ENCODE results near the gene SF3B5.
"Not testable (repeated sequence)": the region's sequence is repeated elsewhere in the genome, so short reads cannot be mapped to it uniquely, and the experiment has no call there.

SF3B5 gene

DNA sequence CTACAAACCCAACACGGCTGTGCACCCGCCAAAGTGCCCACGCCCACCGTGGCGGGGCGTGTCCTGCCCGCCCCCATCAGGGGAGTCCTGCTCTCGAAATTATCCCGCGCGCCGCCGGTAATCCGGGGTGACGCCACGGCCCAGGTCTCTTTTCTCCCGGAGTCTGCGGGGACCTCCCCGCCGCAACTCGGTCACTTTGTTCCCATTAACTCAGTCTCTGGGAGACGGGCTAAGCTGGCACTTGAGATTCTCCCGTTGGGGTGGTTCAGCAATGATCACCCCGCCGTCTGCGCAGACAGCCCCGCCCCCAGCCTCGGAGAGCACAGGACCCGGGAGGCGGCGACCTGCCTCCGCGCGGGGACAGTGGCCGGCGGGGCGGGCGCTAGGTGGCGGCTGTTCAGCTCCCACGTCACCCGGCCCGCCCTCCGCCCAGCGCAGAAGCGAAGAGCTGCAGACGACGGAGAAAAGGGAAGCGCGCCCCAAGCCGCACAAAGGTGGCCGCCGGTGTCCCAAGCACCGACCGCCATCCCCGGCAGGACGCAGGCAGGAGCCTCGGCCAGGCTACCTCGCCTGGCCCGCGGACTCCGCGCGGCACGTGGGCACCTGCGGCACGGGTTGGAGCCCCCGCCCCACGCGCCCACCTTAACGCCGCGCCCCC, 31.5 kb downstream of the SF3B5 start:
- peak in 48 of 56 donors; percentile 2 to 77 (median 33) for DNase-seq

DNA sequence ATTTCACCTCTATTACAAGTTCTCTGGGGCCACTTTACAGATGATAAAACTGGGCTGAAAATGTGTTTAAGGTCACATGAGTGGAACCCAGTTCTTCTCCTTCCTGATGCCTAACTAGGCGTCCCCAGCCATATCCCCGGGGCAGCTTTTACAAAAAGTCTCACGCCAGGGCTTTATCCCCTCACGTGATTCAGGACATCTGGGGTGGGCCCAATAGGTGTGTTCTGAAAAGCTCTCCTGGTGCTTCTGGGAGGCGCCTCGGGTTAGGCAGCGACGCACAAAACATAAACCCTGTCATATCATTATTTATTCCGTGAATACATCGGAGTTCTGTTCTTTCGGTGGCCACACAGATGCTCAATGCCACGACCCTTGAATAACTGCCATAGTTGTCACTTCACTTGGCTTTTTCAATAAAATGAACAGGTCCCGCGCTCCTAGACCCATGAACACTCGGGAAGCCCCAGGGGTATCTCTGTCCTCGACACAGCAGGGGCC, 32.1 kb downstream of the SF3B5 start:
- no peak for DNase-seq

DNA sequence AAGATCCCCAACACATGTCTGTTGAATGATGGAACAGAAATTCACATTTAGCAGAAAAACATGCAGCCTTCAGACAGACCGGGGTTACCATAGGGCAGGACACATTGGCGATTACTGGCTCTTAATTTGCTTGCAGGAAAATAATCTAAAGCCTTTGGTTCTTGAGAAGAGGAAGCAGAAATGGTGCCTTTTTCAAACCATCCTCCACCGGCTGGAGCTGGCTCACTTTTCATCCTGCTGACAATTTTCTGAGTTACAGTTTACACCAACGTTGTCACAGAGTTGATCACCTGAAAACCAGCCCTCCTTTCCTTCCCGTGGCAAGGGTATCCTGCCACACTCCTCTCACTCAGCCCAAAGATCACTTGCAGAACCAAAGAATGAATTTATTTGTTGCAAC, 32.6 kb downstream of the SF3B5 start:
- DNase-seq, result no peak

DNA sequence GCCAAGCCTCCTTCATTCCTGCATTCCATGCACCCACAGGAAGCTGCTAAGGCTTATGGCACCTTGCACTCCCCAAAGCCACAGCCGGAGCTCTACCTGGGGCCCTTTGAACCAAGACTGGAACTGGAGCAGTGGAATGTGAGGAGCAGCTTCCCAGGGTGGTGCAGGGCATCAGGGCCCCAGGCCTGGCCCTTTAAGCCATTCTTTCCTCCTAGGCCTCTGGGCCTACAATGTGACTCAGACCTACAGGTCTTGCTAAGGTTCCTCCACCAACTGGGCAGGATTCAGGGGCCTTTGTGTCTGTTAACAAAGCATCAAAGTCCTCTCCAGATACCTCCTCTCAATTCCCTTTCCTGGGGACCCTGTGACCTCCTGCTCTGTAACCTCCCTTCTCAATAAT, 36.2 kb downstream of the SF3B5 start:
- no peak for DNase-seq

DNA sequence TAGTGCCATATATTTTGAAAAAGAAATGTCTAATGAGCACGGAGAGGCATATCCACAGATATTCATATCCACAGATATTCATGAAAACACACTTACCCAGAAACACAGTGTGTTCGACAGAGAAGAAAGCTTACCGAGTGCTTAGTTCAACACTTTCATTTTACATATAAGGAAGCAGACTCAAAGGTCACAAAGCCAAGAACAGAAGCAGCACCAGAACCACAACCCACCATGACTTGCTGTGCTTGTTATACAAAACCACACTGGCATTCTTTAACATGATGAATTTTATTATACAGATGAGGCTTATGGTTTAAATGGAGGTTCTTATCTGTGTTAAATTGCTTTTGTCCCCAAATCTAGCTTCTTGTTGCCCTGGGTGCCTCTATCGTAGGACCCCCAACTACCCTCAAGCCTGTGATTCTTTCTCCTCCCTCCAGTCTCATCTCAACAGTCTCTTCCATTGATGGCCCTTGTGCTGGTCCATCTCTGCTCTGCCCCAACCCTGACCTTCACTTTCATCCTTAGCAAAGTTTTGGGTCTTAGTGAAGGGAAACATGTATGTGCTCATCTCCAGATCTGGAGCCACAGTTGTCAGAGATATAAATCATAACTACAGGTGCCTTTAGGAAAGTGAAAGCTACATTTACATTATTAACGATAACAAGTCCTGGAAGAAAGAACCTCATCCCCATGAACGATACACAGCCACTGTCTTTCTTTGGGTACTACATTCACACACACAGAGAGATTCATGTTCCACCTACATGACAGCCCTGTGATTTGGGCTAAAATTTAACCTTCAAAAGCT, 40.0 kb downstream of the SF3B5 start:
- DNase-seq, result no peak

DNA sequence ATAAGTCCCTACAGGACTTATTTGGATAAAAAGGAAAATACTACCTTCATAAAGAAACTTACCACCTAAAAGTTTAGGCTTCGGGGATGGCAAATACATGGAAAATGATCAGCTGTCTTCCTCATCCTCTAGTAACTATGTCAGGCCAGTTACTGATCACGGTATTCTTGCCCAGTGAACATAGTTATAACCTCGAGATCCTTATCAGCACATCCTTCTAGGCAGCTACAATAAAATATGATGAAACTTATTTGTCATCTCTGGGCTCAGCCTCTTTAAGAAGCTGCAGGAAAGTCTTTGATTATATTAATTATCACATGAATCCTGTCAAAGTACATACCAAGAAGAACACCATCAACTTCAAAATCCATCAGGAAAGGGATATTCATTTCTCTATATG, 41.8 kb downstream of the SF3B5 start:
- no peak for DNase-seq

DNA sequence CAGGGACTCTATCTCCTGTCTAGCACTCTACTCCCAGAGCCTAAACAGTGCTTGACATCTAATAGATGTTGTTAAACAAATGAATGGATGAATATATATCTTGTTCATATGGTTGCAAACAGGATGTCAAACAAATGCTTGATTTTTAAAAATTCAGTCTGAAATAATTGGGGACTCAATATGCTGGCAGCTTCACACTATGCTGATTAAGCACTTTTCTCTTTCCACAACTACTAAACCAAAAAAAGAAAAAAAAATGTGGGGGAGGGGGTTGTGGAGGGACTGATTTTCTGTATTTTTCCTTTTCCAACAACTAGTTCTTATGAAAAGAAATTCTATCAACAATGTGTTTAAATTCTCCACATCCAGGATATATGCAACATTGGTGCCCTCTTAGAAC, 42.9 kb downstream of the SF3B5 start:
- DNase-seq, result no peak

DNA sequence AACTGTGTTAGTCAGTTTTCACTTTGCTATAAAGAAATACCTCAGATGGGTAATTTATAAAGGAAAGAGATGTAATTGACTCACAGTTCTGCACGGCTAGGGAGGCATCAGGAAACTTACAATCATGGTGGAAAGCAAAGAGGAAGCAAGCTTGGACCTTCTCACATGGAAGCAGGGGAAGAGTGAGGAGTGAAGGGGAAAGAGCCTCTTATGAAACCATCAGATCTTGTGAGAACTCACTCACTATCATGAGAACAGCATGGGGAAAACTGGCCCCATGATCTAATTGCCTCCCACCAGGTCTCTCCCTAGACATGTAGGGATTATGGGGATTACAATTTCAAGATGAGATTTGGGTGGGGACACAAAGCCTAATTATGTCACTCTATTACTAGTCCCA, 46.0 kb downstream of the SF3B5 start:
- no peak for DNase-seq

DNA sequence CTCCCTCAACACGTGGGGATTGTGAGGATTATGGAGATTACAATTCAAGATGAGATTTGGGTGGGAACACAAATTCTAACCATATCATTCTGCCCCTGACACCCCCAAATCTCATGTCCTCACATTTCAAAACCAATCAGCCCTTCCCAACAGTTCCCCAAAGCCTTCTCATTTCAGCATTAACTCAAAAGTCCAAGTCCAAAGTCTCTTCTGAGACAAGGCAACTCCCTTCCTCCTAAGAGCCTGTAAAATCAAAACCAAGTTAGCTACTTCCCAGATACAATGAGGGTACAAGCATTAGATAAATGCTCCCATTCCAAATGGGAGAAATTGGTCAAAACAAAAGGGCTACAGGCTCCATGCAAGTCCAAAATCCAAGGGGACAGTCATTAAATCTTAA, 47.7 kb downstream of the SF3B5 start:
- no peak for DNase-seq

DNA sequence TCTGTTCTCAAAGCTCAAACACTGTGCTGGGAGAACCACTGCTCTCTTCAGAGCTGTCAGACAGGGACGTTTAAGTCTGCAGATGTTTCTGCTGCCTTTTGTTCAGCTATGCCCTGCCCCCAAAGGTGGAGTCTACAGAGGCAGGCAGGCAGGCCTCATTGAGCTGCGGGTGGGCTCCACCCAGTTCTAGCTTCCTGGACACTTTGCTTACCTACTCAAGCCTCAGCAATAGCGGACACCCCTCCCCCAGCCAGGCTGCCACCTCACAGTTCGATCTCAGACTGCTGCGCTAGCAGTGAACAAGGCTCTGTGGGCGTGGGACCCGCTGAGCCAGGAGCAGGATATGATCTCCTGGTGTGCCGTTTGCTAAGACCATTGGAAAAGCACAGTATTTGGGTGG, 48.7 kb downstream of the SF3B5 start:
- not testable (repeated sequence) for DNase-seq

DNA sequence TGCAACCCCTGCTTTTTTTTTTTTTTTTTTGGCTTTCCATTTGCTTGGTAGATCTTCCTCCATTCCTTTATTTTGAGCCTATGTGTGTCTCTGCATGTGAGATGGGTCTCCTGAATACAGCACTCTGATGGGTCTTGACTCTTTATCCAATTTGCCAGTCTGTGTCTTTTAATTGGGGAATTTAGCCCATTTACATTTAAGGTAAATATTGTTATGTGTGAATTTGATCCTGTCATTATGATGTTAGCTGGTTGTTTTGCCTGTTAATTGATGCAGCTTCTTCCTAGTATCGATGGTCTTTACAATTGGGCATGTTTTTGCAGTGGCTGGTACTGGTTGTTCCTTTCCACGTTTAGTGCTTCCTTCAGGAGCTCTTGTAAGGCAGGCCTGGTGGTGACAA, 50.4 kb downstream of the SF3B5 start:
- DNase-seq, result not testable (repeated sequence)
